Epithelial cell of proximal tubule (primary cell): Measurements from ENCODE around the gene MCF2L2. TPM values are rescaled to one million over a fixed set of nuclear protein-coding genes. Genes with fewer than 3 reads are reported as not detected.

Source experiments
- DNase-seq: peaks from one replicate; pipeline ENCODE4 v3.0.0-alpha.2; 2011; ENCODE audit warnings: low read depth
- H3K4me3 ChIP-seq: 2 replicates; pipeline ENCODE4 v1.5.1; 2011; ENCODE audit warnings: low read depth, mild to moderate bottlenecking, low read length
- CTCF ChIP-seq: conservative IDR thresholded peaks from 2 replicates; pipeline ENCODE4 v1.5.1; 2012; ENCODE audit warnings: low read depth, mild to moderate bottlenecking, low read length
- total RNA-seq: library from RNA; depleted of rRNA; stranded (reverse); fragments of >200 nt; gene quantifications from 2 replicates; pipeline ENCODE4 v1.2.3, GENCODE V29; 2015

Gene MCF2L2
- total RNA-seq, 1 donor from 2014 or later: 0.58 TPM

- DNase-seq: no peak
- no peak overlapping the region for H3K4me3 ChIP-seq
- TF ChIP-seq CTCF: no peak
These were observed 276.5 kb downstream of the MCF2L2 start for GRCh38 chr3:183151821-183152351.

- no peak for TF ChIP-seq CTCF
- DNase-seq: no peak
- no peak overlapping the region for H3K4me3 ChIP-seq
These were observed 277.3 kb downstream of the MCF2L2 start for GRCh38 chr3:183151086-183151485.

- TF ChIP-seq CTCF: no peak
- no peak for DNase-seq
- H3K4me3 ChIP-seq: no peak overlapping the region
These were observed 278.3 kb downstream of the MCF2L2 start for GRCh38 chr3:183149915-183150750.

GRCh38 chr3:183148056-183148455, 280.4 kb downstream of the MCF2L2 start:
- no peak for TF ChIP-seq CTCF
- H3K4me3 ChIP-seq: no peak overlapping the region
- DNase-seq: no peak

GRCh38 chr3:183144363-183144762, 284.1 kb downstream of the MCF2L2 start:
- H3K4me3 ChIP-seq: no peak overlapping the region
- TF ChIP-seq CTCF: no peak
- no peak for DNase-seq

- TF ChIP-seq CTCF: no peak
- no peak for DNase-seq
These were observed 286.2 kb downstream of the MCF2L2 start for GRCh38 chr3:183142199-183142598.

GRCh38 chr3:183134844-183135243, 293.6 kb downstream of the MCF2L2 start:
- TF ChIP-seq CTCF: no peak

More at GRCh38 chr3:183142199-183142598, 286.2 kb downstream of the MCF2L2 start:
- no peak overlapping the region for H3K4me3 ChIP-seq

More at GRCh38 chr3:183134844-183135243, 293.6 kb downstream of the MCF2L2 start:
- H3K4me3 ChIP-seq: no peak overlapping the region
- no peak for DNase-seq
